ENCODE measurements around the gene SMAD7.
A peak's percentile ranks its signal among the peaks of the same experiment; 100 is the strongest.

The SMAD7 gene

GRCh38 chr18:48948112-48949049 lies 2.4 kb downstream of the SMAD7 start:
- peak in 1 of 2 donors; percentile 62 for DNase-seq (ENCODE audit: low spot score in 2 of 2)
- no peaks in the 10 kb centered on the region for H3K9me3 Mint-ChIP-seq
- H3K27me3 Mint-ChIP-seq = no peaks in the 10 kb centered on the region
- ATAC-seq (ENCODE audit: low read depth) = peak; percentile 30
- H3K27ac Mint-ChIP-seq = peak overlapping the region; percentile 90
- H3K4me1 Mint-ChIP-seq = peaks cover 29% of the 10 kb centered on the region
- H3K36me3 Mint-ChIP-seq = no peaks in the 10 kb centered on the region
- peak overlapping the region; percentile 93 for H3K4me3 Mint-ChIP-seq

DNA sequence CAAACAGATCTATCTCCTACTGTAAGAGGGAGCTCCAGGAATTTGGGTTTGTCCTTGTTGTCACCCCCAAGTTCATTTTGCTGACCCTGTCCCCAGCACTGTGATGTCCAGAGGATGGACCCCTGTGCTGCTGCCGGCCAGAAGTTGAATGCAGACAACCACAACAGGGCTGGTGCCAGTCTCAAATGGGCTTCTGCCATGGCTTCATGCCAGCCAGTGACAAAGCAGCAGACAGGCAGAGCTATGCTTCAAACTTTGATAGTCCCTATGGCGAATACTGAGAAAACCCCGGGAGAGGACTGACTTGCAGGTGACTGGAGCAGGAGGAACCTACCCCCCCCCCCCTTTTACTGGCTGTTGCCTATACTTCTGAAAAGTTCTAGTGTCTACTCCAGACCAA lies 3.2 kb downstream of the SMAD7 start:
- no peak for DNase-seq (ENCODE audit: low spot score in 2 of 2)
- Mint-ChIP-seq H3K36me3 (no peaks in the 10 kb centered on the region), H3K9me3 (no peaks in the 10 kb centered on the region), H3K27ac (peak overlapping the region; percentile 90), H3K27me3 (no peaks in the 10 kb centered on the region), H3K4me3 (peak overlapping the region; percentile 93), H3K4me1 (peaks cover 29% of the 10 kb centered on the region)
- ATAC-seq (ENCODE audit: low read depth) = no peak

DNA sequence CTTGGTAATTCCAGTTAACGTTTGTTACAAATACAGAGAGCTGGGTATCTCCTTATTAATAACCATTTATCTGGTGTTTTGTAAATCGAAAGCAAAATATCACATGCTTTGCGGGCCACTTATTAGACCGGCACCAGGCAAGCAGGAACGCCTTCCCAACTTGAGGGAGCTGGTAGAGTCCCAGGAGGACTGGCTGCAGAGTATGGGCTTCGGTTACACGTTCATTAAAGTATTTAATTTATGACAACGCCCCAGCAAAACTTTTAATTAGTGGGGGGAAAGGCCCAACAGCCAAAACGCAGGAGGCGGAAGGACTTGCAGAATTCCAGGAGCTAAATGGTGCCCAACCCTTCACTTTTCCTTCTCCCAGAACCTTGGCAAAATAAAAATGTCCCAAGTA lies 3.7 kb downstream of the SMAD7 start:
- Mint-ChIP-seq H3K4me1 (peaks cover 29% of the 10 kb centered on the region), H3K27me3 (no peaks in the 10 kb centered on the region), H3K36me3 (no peaks in the 10 kb centered on the region), H3K27ac (peak overlapping the region; percentile 90), H3K9me3 (no peaks in the 10 kb centered on the region), H3K4me3 (peak overlapping the region; percentile 93)
- no peak for ATAC-seq (ENCODE audit: low read depth)
- no peak for DNase-seq (ENCODE audit: low spot score in 2 of 2)

DNA sequence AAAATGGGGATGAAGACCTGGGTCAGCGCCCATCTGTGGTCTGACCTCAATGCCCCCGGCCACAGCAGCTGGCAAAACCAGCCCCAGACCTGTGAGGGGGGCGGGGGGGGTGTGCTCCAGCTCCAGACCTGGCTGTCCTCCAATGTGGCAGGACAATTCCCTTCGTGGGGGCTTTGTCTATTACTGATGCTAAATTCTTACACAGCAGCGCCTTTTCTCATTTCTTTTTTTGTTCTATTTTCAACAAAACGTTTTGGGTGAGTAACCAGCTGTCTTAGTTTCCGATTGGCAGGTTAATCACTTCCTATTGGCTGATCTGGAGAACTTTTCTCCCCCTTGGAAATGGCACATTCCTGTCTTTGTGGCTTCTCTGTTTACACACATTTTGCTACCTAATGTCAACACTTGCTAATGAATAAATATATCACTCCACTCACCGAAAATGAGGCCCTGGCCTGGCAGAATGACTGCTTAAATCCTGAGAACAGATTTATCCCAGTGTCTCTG lies 4.4 kb downstream of the SMAD7 start:
- DNase-seq (ENCODE audit: low spot score in 2 of 2) = no peak
- peak overlapping the region; percentile 90 for H3K27ac Mint-ChIP-seq
- no peaks in the 10 kb centered on the region for H3K36me3 Mint-ChIP-seq
- no peak overlapping the region for H3K4me3 Mint-ChIP-seq
- H3K9me3 Mint-ChIP-seq = no peaks in the 10 kb centered on the region
- H3K4me1 Mint-ChIP-seq = peaks cover 29% of the 10 kb centered on the region
- no peak for ATAC-seq (ENCODE audit: low read depth)
- H3K27me3 Mint-ChIP-seq = no peaks in the 10 kb centered on the region

- H3K36me3 Mint-ChIP-seq = no peaks in the 10 kb centered on the region
- H3K27me3 Mint-ChIP-seq = no peaks in the 10 kb centered on the region
- DNase-seq (ENCODE audit: low spot score in 2 of 2) = no peak
- H3K9me3 Mint-ChIP-seq = no peaks in the 10 kb centered on the region
- H3K4me1 Mint-ChIP-seq = peaks cover 33% of the 10 kb centered on the region
- ATAC-seq (ENCODE audit: low read depth) = no peak
- H3K4me3 Mint-ChIP-seq = no peak overlapping the region
- no peak overlapping the region for H3K27ac Mint-ChIP-seq
Measured at GRCh38 chr18:48945953-48946217, 4.9 kb downstream of the SMAD7 start.

DNA sequence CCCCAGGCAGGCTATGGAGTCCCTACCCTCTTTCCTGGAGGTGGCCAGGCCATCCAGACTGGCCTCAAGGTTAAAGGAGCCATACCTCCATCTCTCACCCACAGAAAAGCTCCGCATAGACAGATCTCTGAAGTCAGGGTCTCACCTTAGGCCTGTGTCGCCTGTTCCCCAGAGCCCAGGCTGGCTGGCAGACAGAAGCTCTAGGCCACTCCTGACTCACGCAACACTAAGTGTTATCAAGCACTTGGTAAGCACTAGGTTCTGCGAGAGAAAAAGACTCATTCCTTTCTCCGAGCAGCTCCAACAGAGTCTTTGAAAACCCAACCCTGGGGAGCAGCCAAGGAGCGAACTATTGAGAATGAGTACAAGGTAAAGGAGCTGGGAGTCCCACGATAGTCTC lies 6.1 kb downstream of the SMAD7 start:
- no peaks in the 10 kb centered on the region for H3K9me3 Mint-ChIP-seq
- ATAC-seq (ENCODE audit: low read depth) (no peak), DNase-seq (ENCODE audit: low spot score in 2 of 2) (no peak)
- H3K27ac Mint-ChIP-seq = no peak overlapping the region
- H3K36me3 Mint-ChIP-seq = no peaks in the 10 kb centered on the region
- H3K27me3 Mint-ChIP-seq = no peaks in the 10 kb centered on the region
- H3K4me1 Mint-ChIP-seq = peaks cover 33% of the 10 kb centered on the region
- H3K4me3 Mint-ChIP-seq = no peak overlapping the region

GRCh38 chr18:48943736-48944527 lies 6.8 kb downstream of the SMAD7 start:
- no peaks in the 10 kb centered on the region for H3K9me3 Mint-ChIP-seq
- no peak overlapping the region for H3K27ac Mint-ChIP-seq
- H3K4me1 Mint-ChIP-seq = peaks cover 31% of the 10 kb centered on the region
- no peak overlapping the region for H3K4me3 Mint-ChIP-seq
- no peaks in the 10 kb centered on the region for H3K27me3 Mint-ChIP-seq
- no peak for ATAC-seq (ENCODE audit: low read depth)
- no peak for DNase-seq (ENCODE audit: low spot score in 2 of 2)
- H3K36me3 Mint-ChIP-seq = no peaks in the 10 kb centered on the region

GRCh38 chr18:48943333-48943732 lies 7.4 kb downstream of the SMAD7 start:
- Mint-ChIP-seq H3K36me3 (no peaks in the 10 kb centered on the region), H3K9me3 (no peaks in the 10 kb centered on the region), H3K4me1 (peaks cover 31% of the 10 kb centered on the region), H3K27ac (peak overlapping the region; percentile 18), H3K4me3 (no peak overlapping the region), H3K27me3 (no peaks in the 10 kb centered on the region)
- ATAC-seq (ENCODE audit: low read depth) (no peak), DNase-seq (ENCODE audit: low spot score in 2 of 2) (no peak)

- DNase-seq (ENCODE audit: low spot score in 2 of 2) = no peak
- no peaks in the 10 kb centered on the region for H3K27me3 Mint-ChIP-seq
- no peaks in the 10 kb centered on the region for H3K9me3 Mint-ChIP-seq
- H3K4me1 Mint-ChIP-seq = peaks cover 25% of the 10 kb centered on the region
- H3K27ac Mint-ChIP-seq = peak overlapping the region; percentile 92
- H3K4me3 Mint-ChIP-seq = no peak overlapping the region
- no peak for ATAC-seq (ENCODE audit: low read depth)
- no peaks in the 10 kb centered on the region for H3K36me3 Mint-ChIP-seq
Measured at GRCh38 chr18:48942554-48943261, 8.1 kb downstream of the SMAD7 start.

GRCh38 chr18:48942086-48942485 lies 8.7 kb downstream of the SMAD7 start:
- peaks cover 26% of the 10 kb centered on the region for H3K4me1 Mint-ChIP-seq
- H3K9me3 Mint-ChIP-seq = no peaks in the 10 kb centered on the region
- H3K36me3 Mint-ChIP-seq = no peaks in the 10 kb centered on the region
- no peak overlapping the region for H3K4me3 Mint-ChIP-seq
- peak overlapping the region; percentile 92 for H3K27ac Mint-ChIP-seq
- DNase-seq (ENCODE audit: low spot score in 2 of 2) = no peak
- no peak for ATAC-seq (ENCODE audit: low read depth)
- no peaks in the 10 kb centered on the region for H3K27me3 Mint-ChIP-seq

- peak overlapping the region; percentile 92 for H3K27ac Mint-ChIP-seq
- no peaks in the 10 kb centered on the region for H3K36me3 Mint-ChIP-seq
- ATAC-seq (ENCODE audit: low read depth) = no peak
- no peak overlapping the region for H3K4me3 Mint-ChIP-seq
- H3K9me3 Mint-ChIP-seq = no peaks in the 10 kb centered on the region
- peaks cover 27% of the 10 kb centered on the region for H3K4me1 Mint-ChIP-seq
- no peaks in the 10 kb centered on the region for H3K27me3 Mint-ChIP-seq
- DNase-seq (ENCODE audit: low spot score in 2 of 2) = no peak
Measured at GRCh38 chr18:48941672-48942071, 9.1 kb downstream of the SMAD7 start.

DNA sequence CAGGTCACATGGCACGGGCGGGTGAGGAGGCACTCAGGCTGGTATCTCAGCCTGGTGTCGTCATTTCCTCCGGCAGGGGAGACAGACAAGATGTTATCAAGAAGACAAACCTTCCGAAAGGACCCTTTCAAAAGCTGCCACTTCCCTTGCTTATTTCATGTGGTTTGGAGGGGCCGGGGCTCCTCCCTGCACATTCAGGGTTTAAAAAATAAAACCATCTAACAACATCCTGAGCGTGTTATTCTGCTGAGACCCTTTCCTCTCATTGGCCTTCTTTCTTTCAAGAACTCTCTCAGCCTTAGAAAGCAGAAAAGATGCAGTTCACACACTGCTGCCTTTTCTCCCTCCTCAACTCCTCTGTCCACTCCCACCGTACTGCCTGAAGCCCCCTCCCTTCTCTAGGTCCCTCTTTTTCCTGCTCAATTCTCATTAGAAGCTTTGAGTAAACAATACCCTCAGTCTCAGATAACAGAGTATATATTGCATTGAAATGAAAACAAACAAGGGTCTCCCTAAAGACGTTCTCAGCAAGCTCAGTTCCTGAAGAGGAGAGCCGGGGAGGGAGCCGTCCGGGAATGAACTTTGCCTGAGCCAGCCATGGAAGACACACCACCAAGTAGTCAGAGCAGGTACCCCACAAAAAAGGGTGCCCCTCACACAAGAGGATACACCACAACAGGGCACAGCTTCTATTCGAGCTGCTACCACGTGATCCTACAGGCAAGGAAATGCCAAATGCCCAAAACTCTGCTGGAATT lies 9.7 kb downstream of the SMAD7 start:
- H3K36me3 Mint-ChIP-seq = no peaks in the 10 kb centered on the region
- ATAC-seq (ENCODE audit: low read depth) (peak; percentile 91), DNase-seq (ENCODE audit: low spot score in 2 of 2) (peak; percentile 51 to 54)
- peaks cover 27% of the 10 kb centered on the region for H3K4me1 Mint-ChIP-seq
- H3K4me3 Mint-ChIP-seq = peak overlapping the region; percentile 67
- peak overlapping the region; percentile 92 for H3K27ac Mint-ChIP-seq
- H3K9me3 Mint-ChIP-seq = no peaks in the 10 kb centered on the region
- H3K27me3 Mint-ChIP-seq = no peaks in the 10 kb centered on the region

Data from memory B cell (primary cell).